Measurements from ENCODE around the gene BRIP1. TPM values are rescaled to one million over a fixed set of nuclear protein-coding genes. Genes with fewer than 3 reads are reported as not detected.

BRIP1 gene
- total and polyA plus RNA-seq, 2 experiments from 2014 or later = 8.0 to 23.1 TPM

DNA sequence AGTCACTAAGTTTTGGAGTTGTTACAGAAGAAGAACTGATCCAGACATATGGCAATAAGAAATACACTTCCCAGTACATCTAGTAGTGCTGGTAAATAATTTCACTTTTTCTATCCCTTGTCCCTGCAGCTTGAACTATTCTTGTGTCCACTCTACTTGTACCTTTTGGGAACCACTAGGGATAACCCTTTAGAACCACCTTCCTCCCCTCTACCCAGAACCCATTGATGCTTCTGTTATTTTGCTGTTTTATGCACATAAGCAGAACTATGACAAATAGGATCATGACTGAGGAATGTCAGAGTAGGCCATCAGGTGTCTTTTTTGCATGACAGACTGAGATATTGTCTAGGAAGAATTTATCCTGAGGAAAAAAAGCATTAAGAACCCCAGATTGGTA, 125.1 kb downstream of the BRIP1 start:
- no peak for TF ChIP-seq ZNF331 (CRISPR knock-in tag; IDR thresholded peaks at IDR 0.05; ENCODE audit: low read depth)
- no peak for TF ChIP-seq EZH2phosphoT487 (IDR thresholded peaks at IDR 0.05; ENCODE audit: unreplicated experiment)
- TF ChIP-seq, protein P1, sequence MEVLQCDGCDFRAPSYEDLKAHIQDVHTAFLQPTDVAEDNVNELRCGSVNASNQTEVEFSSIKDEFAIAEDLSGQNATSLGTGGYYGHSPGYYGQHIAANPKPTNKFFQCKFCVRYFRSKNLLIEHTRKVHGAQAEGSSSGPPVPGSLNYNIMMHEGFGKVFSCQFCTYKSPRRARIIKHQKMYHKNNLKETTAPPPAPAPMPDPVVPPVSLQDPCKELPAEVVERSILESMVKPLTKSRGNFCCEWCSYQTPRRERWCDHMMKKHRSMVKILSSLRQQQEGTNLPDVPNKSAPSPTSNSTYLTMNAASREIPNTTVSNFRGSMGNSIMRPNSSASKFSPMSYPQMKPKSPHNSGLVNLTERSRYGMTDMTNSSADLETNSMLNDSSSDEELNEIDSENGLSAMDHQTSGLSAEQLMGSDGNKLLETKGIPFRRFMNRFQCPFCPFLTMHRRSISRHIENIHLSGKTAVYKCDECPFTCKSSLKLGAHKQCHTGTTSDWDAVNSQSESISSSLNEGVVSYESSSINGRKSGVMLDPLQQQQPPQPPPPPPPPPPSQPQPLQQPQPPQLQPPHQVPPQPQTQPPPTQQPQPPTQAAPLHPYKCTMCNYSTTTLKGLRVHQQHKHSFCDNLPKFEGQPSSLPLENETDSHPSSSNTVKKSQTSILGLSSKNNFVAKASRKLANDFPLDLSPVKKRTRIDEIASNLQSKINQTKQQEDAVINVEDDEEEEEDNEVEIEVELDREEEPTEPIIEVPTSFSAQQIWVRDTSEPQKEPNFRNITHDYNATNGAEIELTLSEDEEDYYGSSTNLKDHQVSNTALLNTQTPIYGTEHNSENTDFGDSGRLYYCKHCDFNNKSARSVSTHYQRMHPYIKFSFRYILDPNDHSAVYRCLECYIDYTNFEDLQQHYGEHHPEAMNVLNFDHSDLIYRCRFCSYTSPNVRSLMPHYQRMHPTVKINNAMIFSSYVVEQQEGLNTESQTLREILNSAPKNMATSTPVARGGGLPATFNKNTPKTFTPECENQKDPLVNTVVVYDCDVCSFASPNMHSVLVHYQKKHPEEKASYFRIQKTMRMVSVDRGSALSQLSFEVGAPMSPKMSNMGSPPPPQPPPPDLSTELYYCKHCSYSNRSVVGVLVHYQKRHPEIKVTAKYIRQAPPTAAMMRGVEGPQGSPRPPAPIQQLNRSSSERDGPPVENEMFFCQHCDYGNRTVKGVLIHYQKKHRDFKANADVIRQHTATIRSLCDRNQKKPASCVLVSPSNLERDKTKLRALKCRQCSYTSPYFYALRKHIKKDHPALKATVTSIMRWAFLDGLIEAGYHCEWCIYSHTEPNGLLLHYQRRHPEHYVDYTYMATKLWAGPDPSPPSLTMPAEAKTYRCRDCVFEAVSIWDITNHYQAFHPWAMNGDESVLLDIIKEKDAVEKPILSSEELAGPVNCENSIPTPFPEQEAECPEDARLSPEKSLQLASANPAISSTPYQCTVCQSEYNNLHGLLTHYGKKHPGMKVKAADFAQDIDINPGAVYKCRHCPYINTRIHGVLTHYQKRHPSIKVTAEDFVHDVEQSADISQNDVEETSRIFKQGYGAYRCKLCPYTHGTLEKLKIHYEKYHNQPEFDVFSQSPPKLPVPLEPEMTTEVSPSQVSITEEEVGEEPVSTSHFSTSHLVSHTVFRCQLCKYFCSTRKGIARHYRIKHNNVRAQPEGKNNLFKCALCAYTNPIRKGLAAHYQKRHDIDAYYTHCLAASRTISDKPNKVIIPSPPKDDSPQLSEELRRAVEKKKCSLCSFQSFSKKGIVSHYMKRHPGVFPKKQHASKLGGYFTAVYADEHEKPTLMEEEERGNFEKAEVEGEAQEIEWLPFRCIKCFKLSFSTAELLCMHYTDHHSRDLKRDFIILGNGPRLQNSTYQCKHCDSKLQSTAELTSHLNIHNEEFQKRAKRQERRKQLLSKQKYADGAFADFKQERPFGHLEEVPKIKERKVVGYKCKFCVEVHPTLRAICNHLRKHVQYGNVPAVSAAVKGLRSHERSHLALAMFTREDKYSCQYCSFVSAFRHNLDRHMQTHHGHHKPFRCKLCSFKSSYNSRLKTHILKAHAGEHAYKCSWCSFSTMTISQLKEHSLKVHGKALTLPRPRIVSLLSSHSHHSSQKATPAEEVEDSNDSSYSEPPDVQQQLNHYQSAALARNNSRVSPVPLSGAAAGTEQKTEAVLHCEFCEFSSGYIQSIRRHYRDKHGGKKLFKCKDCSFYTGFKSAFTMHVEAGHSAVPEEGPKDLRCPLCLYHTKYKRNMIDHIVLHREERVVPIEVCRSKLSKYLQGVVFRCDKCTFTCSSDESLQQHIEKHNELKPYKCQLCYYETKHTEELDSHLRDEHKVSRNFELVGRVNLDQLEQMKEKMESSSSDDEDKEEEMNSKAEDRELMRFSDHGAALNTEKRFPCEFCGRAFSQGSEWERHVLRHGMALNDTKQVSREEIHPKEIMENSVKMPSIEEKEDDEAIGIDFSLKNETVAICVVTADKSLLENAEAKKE (CRISPR knock-in tag; IDR thresholded peaks at IDR 0.05) = no peak
- H3K36me3 Mint-ChIP-seq (ENCODE audit: low read depth) = peaks cover 55% of the 10 kb centered on the region

GRCh38 chr17:61737820-61738219, 125.5 kb downstream of the BRIP1 start:
- Histone ChIP-seq H3K27ac (ENCODE audit: low read depth) (no peak overlapping the region), H3K4me2 (no peak overlapping the region), H3K79me2 (replicated peaks; ENCODE audit: insufficient read depth) (no peaks in the 10 kb centered on the region), H3K4me3 (no peak overlapping the region), H3K4me1 (ENCODE audit: insufficient read depth) (no peaks in the 10 kb centered on the region), H2AFZ (no peak overlapping the region), H3K36me3 (ENCODE audit: insufficient read depth) (peaks cover 9% of the 10 kb centered on the region; the same call in 1 of the 2 replicates), H4K20me1 (replicated peaks; ENCODE audit: insufficient read depth) (no peaks in the 10 kb centered on the region), H3K9me2 (ENCODE audit: insufficient read depth) (peaks cover 3% of the 10 kb centered on the region; the same call in 1 of the 2 replicates), H3F3A (replicated peaks; ENCODE audit: low read depth) (no peaks in the 10 kb centered on the region), H3K27me3 (ENCODE audit: insufficient read depth) (no peaks in the 10 kb centered on the region)
- no peak overlapping the region for H3K27ac Mint-ChIP-seq
- H3K9me3 Mint-ChIP-seq = peaks cover 11% of the 10 kb centered on the region; the same call in 2 of the 3 replicates
- H3K4me3 Mint-ChIP-seq = no peak overlapping the region
- H3K4me1 Mint-ChIP-seq = no peaks in the 10 kb centered on the region
- peaks cover 53% of the 10 kb centered on the region for H3K36me3 Mint-ChIP-seq (ENCODE audit: low read depth)
- no peaks in the 10 kb centered on the region for H3K27me3 Mint-ChIP-seq (ENCODE audit: insufficient read depth, low read depth, poor library complexity)
- no peak for ATAC-seq
- no peak for DNase-seq (ENCODE audit: low spot score)
- TF ChIP-seq JUNB (IDR thresholded peaks at IDR 0.05; ENCODE audit: unreplicated experiment) (no peak), ZNF114 (CRISPR knock-in tag; IDR thresholded peaks at IDR 0.05) (no peak)

More for the DNA sequence above, 125.1 kb downstream of the BRIP1 start:
- no peaks in the 10 kb centered on the region for H4K20me1 ChIP-seq (replicated peaks; ENCODE audit: insufficient read depth)
- no peaks in the 10 kb centered on the region for H3K79me2 ChIP-seq (replicated peaks; ENCODE audit: insufficient read depth)
- H3K27me3 ChIP-seq (ENCODE audit: insufficient read depth) = no peaks in the 10 kb centered on the region
- no peak overlapping the region for H3K27ac ChIP-seq (ENCODE audit: low read depth)
- H2AFZ ChIP-seq = no peak overlapping the region
- Mint-ChIP-seq H3K4me3 (no peak overlapping the region), H3K27me3 (ENCODE audit: insufficient read depth, low read depth, poor library complexity) (no peaks in the 10 kb centered on the region), H3K9me3 (peaks cover 11% of the 10 kb centered on the region; the same call in 2 of the 3 replicates), H3K27ac (no peak overlapping the region), H3K4me1 (no peaks in the 10 kb centered on the region)
- no peaks in the 10 kb centered on the region for H3F3A ChIP-seq (replicated peaks; ENCODE audit: low read depth)
- H3K4me1 ChIP-seq (ENCODE audit: insufficient read depth) = no peaks in the 10 kb centered on the region
- ATAC-seq (no peak), DNase-seq (ENCODE audit: low spot score) (no peak)
- peaks cover 9% of the 10 kb centered on the region; the same call in 1 of the 2 replicates for H3K36me3 ChIP-seq (ENCODE audit: insufficient read depth)
- H3K9me2 ChIP-seq (ENCODE audit: insufficient read depth) = peaks cover 3% of the 10 kb centered on the region; the same call in 1 of the 2 replicates
- no peak overlapping the region for H3K4me3 ChIP-seq
- no peak overlapping the region for H3K4me2 ChIP-seq

Data from GM23338 (cell line).